H1 (cell line): ENCODE data around the gene UNC13C. TPM values are rescaled to one million over a fixed set of nuclear protein-coding genes. Genes with fewer than 3 reads are reported as not detected.

Experiments
- CTCF ChIA-PET: fragments of 300-600 bp; sonication (Branson Sonifier 250); formaldehyde crosslinking; loops from one replicate; lab custom pipeline; 2021; ENCODE audit not compliant: partially characterized antibody; lab: Charles Lee
- POLR2A ChIA-PET: fragments of 300-600 bp; sonication (Branson Sonifier 250); formaldehyde crosslinking; loops from one replicate; lab custom pipeline; 2021; ENCODE audit warnings: inconsistent platforms; ENCODE audit not compliant: partially characterized antibody; lab: Charles Lee
- DNase-seq, 2 experiments: peaks; one replicate each; pipeline versions ENCODE4 v3.0.0 to v3.0.0-alpha.2; 2010 to 2022; ENCODE audit warnings: low spot score in 2 of 2, low read depth in 1 of 2, mixed read lengths in 1 of 2
- FAIRE-seq: peaks from 2 replicates; lab custom pipeline; 2011; peaks lifted over from hg19 to GRCh38; lab: Jason Lieb, UNC
- H2AFZ ChIP-seq: 2 replicates; pipeline ENCODE4 v1.8.1; 2012; ENCODE audit warnings: low read length, inconsistent platforms
- H2AK5ac ChIP-seq: 2 replicates; pipeline ENCODE4 v1.6.1; 2013; ENCODE audit warnings: low read depth, low read length
- H2BK120ac ChIP-seq: replicated peaks from 2 replicates; pipeline ENCODE3; 2013; ENCODE audit warnings: low read depth, low read length, inconsistent platforms
- H2BK12ac ChIP-seq: 2 replicates; pipeline ENCODE4 v1.6.1; 2013; ENCODE audit warnings: low read depth, low read length
- H2BK15ac ChIP-seq: 2 replicates; pipeline ENCODE4 v1.6.1; 2013; ENCODE audit warnings: low read length
- H2BK20ac ChIP-seq: 2 replicates; pipeline ENCODE4 v1.6.1; 2013; ENCODE audit warnings: low read length
- H2BK5ac ChIP-seq: 2 replicates; pipeline ENCODE4 v1.6.1; 2013; ENCODE audit warnings: low read depth, low read length
- H3K14ac ChIP-seq: 2 replicates; pipeline ENCODE4 v1.6.1; 2013; ENCODE audit warnings: inconsistent platforms; ENCODE audit not compliant: insufficient read length
- H3K18ac ChIP-seq: 2 replicates; pipeline ENCODE4 v1.6.1; 2013; ENCODE audit warnings: low read length; ENCODE audit errors: extremely low read depth
- H3K23ac ChIP-seq: 2 replicates; pipeline ENCODE4 v1.6.1; 2013; ENCODE audit warnings: inconsistent platforms; ENCODE audit not compliant: insufficient read length
- H3K23me2 ChIP-seq: 2 replicates; pipeline ENCODE4 v1.6.1; 2013; ENCODE audit warnings: low read depth, low read length
- H3K27ac ChIP-seq: 2 replicates; pipeline ENCODE4 v1.6.1; 2011; ENCODE audit warnings: low read depth, low read length, inconsistent platforms
- H3K27me3 ChIP-seq, 4 experiments: replicated peaks in 1 of 4; 1 replicate in 1 of 4; 2 replicates in 3 of 4; pipeline versions ENCODE4 v1.6.1 to v1.8.1; 2011 to 2013; ENCODE audit warnings: low read length in 3 of 4, mild to moderate bottlenecking in 3 of 4, inconsistent platforms in 2 of 4, mixed read lengths in 2 of 4, moderate library complexity in 1 of 4; ENCODE audit not compliant: control insufficient read depth in 3 of 4, insufficient read depth in 3 of 4; ENCODE audit errors: extremely low read depth in 1 of 4
- H3K36me3 ChIP-seq, 4 experiments: 2 replicates each; pipeline versions ENCODE4 v1.6.1 to v1.8.1; 2011 to 2013; ENCODE audit warnings: mild to moderate bottlenecking in 4 of 4, low read length in 3 of 4, moderate library complexity in 2 of 4, control low read depth in 1 of 4, inconsistent platforms in 1 of 4; ENCODE audit not compliant: insufficient read depth in 4 of 4, control insufficient read depth in 2 of 4
- H3K4ac ChIP-seq: replicated peaks from 2 replicates; pipeline ENCODE3; 2013; ENCODE audit warnings: low read length, low read depth, mixed read lengths, inconsistent platforms; ENCODE audit not compliant: insufficient read length
- H3K4me1 ChIP-seq, 4 experiments: replicated peaks in 1 of 4; 1 replicate in 1 of 4; 2 replicates in 3 of 4; pipeline versions ENCODE4 v1.6.1 to v1.8.1; 2011 to 2013; ENCODE audit warnings: low read length in 3 of 4, inconsistent platforms in 2 of 4, mixed read lengths in 1 of 4; ENCODE audit not compliant: insufficient read depth in 4 of 4, control insufficient read depth in 3 of 4
- H3K4me2 ChIP-seq, 2 experiments: 2 replicates each; pipeline versions ENCODE4 v1.6.1 to v1.8.1; 2011 to 2013; ENCODE audit warnings: low read depth in 2 of 2, low read length in 2 of 2, control low read depth in 1 of 2, inconsistent platforms in 1 of 2, mild to moderate bottlenecking in 1 of 2; ENCODE audit not compliant: insufficient read depth in 1 of 2
- H3K4me3 ChIP-seq, 4 experiments: fragments of 200-600, 300-600 bp in 1 of 4; sonication (generic), shearing (Covaris generic), sonication (Bioruptor Twin) in 1 of 4; 2 replicates each; pipeline versions ENCODE4 v1.5.1 to v1.8.1; 2011 to 2016; ENCODE audit warnings: low read length in 4 of 4, low read depth in 3 of 4, control low read depth in 2 of 4, inconsistent platforms in 2 of 4, mild to moderate bottlenecking in 2 of 4, mixed read lengths in 1 of 4, moderate library complexity in 1 of 4; ENCODE audit not compliant: insufficient read depth in 2 of 4; ENCODE audit errors: extremely low read depth in 1 of 4
- H3K56ac ChIP-seq: replicated peaks from 2 replicates; pipeline ENCODE3; 2013; ENCODE audit warnings: low read depth, mild to moderate bottlenecking, mixed read lengths, low read length, inconsistent platforms; ENCODE audit not compliant: insufficient read length
- H3K79me1 ChIP-seq: 2 replicates; pipeline ENCODE4 v1.6.1; 2013; ENCODE audit warnings: low read depth, low read length, control low read depth
- H3K79me2 ChIP-seq, 2 experiments: 2 replicates each; pipeline versions ENCODE4 v1.6.1 to v1.8.1; 2012 to 2013; ENCODE audit warnings: low read length in 2 of 2, mild to moderate bottlenecking in 2 of 2, inconsistent platforms in 1 of 2; ENCODE audit not compliant: insufficient read depth in 2 of 2, control insufficient read depth in 1 of 2
- H3K9ac ChIP-seq, 4 experiments: replicated peaks in 1 of 4; 1 replicate in 1 of 4; 2 replicates in 3 of 4; pipeline versions ENCODE4 v1.6.1 to v1.8.1; 2011 to 2013; ENCODE audit warnings: low read depth in 3 of 4, low read length in 3 of 4, control low read depth in 2 of 4, mild to moderate bottlenecking in 2 of 4, moderate library complexity in 2 of 4, inconsistent platforms in 1 of 4; ENCODE audit errors: extremely low read depth in 1 of 4
- H3K9me3 ChIP-seq, 2 experiments: 2 replicates each; pipeline versions ENCODE4 v1.6.1 to v1.8.1; 2012 to 2013; ENCODE audit warnings: mild to moderate bottlenecking in 2 of 2, moderate library complexity in 2 of 2, control low read depth in 1 of 2, inconsistent platforms in 1 of 2, low read depth in 1 of 2, low read length in 1 of 2, mixed read lengths in 1 of 2; ENCODE audit not compliant: insufficient read depth in 2 of 2
- H4K20me1 ChIP-seq, 2 experiments: replicated peaks in 1 of 2; 2 replicates each; pipeline versions ENCODE3 to v1.8.1; 2011 to 2013; ENCODE audit warnings: inconsistent platforms in 2 of 2, low read length in 2 of 2, mild to moderate bottlenecking in 1 of 2; ENCODE audit not compliant: insufficient read depth in 2 of 2, control insufficient read depth in 1 of 2
- H4K5ac ChIP-seq: 2 replicates; pipeline ENCODE4 v1.6.1; 2013; ENCODE audit warnings: low read length, low read depth, mixed read lengths, inconsistent platforms; ENCODE audit not compliant: insufficient read length
- H4K8ac ChIP-seq: 2 replicates; pipeline ENCODE4 v1.8.0; 2013; ENCODE audit warnings: mild to moderate bottlenecking, moderate library complexity, low read length, inconsistent platforms; ENCODE audit not compliant: insufficient read depth; ENCODE audit errors: extremely low read depth
- H4K91ac ChIP-seq: replicated peaks from 2 replicates; pipeline ENCODE3; 2013; ENCODE audit warnings: low read length, mixed read lengths, inconsistent platforms; ENCODE audit not compliant: insufficient read length
- CBX5 ChIP-seq: fragments of 300-800, 300-1000 bp; sonication (generic); IDR thresholded peaks from 2 replicates; pipeline ENCODE4 v1.7.1; 2016; ENCODE audit warnings: antibody characterized with exemption, low read length, low read depth
- CEBPB ChIP-seq: IDR thresholded peaks from 2 replicates; pipeline ENCODE4 v1.6.1; 2012; ENCODE audit warnings: low read depth, low read length
- CHD2 ChIP-seq: IDR thresholded peaks from 2 replicates; pipeline ENCODE4 v1.6.1; 2012; ENCODE audit warnings: low read length, improper control_type of control experiment
- HDAC6 ChIP-seq: IDR thresholded peaks from one replicate; pipeline ENCODE4 v1.7.1; 2012; ENCODE audit warnings: low read depth, mild to moderate bottlenecking, inconsistent platforms, low read length, moderate library complexity
- NANOG ChIP-seq: IDR thresholded peaks from 2 replicates; pipeline ENCODE4 v1.6.1; 2011; ENCODE audit warnings: low read length, low read depth, mild to moderate bottlenecking, inconsistent platforms; ENCODE audit not compliant: insufficient read depth, poor library complexity, severe bottlenecking
- RFX5 ChIP-seq: IDR thresholded peaks from 2 replicates; pipeline ENCODE4 v1.6.1; 2011; ENCODE audit warnings: low read depth, low read length, improper control_type of control experiment, borderline replicate concordance
- WGBS, 2 experiments: shearing (Covaris generic) in 1 of 2; methylation state at CpG; one replicate each; pipeline versions ENCODE4 v1.1.6 to v1.1.7; 2013 to 2015; ENCODE audit warnings: low lambda C conversion rate in 2 of 2, mixed read lengths in 2 of 2, inconsistent platforms in 1 of 2, low coverage in 1 of 2, missing lambda C conversion rate in 1 of 2; ENCODE audit not compliant: insufficient replicate concordance in 2 of 2, insufficient coverage in 1 of 2, insufficient read length in 1 of 2; ENCODE audit errors: extremely low coverage in 1 of 2, missing lambda C conversion rate in 1 of 2; 5-methylcytosine and 5-hydroxymethylcytosine counted together
- polyA plus RNA-seq, 7 experiments: library from polyadenylated mRNA; depleted of rRNA in 3 of 7; stranded (reverse) in 5 of 7; unstranded in 2 of 7; fragments of >200 nt in 5 of 7; fragments of 200-250 nt in 2 of 7; gene quantifications; 1 replicate in 5 of 7; 2 replicates in 1 of 7; 4 replicates in 1 of 7; pipeline versions ENCODE4 v1.2.1 to v1.2.3, GENCODE V29; 2011 to 2013; ENCODE audit warnings: missing spikeins in 2 of 7, mixed read lengths in 2 of 7
- total RNA-seq: library from RNA; stranded (reverse); fragmentation: NEBNext Ultra II Directional; extraction: Animal tissue kit (Norgen Biotek cat#: 25700); gene quantifications from 2 replicates; pipeline ENCODE4 v1.2.1, GENCODE V29; 2021

Gene UNC13C
- total and polyA plus RNA-seq, 2 of the 8 experiments (the other 6 are each of a cell fraction or from before 2014, with no cell fraction given), result 0.02 to 0.13 TPM

DNA sequence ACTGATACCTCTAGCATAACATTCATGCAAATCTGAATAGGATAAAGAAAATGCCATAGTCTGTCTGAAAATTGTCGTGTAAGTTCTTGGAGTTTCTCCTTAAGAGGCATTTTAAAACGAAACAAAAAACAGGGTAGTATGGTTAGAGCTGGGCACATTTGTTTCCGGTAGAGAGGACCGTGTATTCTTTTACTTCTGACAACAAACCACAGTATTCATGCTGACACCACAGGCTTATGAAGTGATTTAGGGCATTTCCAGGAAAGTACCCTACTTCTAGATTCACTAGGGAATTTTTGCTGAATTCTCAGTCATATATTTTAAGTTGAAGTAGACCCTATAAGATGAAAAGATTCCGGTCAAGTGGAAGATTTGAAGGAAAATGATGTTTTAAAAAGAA, 541.3 kb downstream of the UNC13C start:
- peaks cover 2 to 4% of the 10 kb centered on the region in 2 experiments; a peak in 2 of 4 replicates for H3K9me3 ChIP-seq
- H3K27me3 ChIP-seq, result peaks cover 0 to 1% (median 0%) of the 10 kb centered on the region in 4 experiments; a peak in 1 of 7 replicates
- H3K23me2 ChIP-seq, result no peaks in the 10 kb centered on the region
- no peak overlapping the region for H4K5ac ChIP-seq
- FAIRE-seq (no peak), DNase-seq (no peak)
- 93% methylated on average over 5 of the region's 5 CpGs; no CpG with 5 or more reads in 1 of the 2 experiments for WGBS, 2 experiments
- no peak overlapping the region for H3K18ac ChIP-seq
- H4K8ac ChIP-seq, result no peak overlapping the region
- no peak overlapping the region for H2BK120ac ChIP-seq
- no peak overlapping the region for H2BK20ac ChIP-seq
- H2BK5ac ChIP-seq, result no peak overlapping the region
- H3K9ac ChIP-seq, result no peak overlapping the region
- H2AK5ac ChIP-seq, result no peak overlapping the region
- H3K79me2 ChIP-seq, result no peaks in the 10 kb centered on the region
- no peak overlapping the region for H2BK15ac ChIP-seq
- H2BK12ac ChIP-seq, result no peak overlapping the region
- no peak overlapping the region for H3K23ac ChIP-seq
- H3K36me3 ChIP-seq, result no peaks in the 10 kb centered on the region
- no peak overlapping the region for H3K4ac ChIP-seq
- H4K91ac ChIP-seq, result no peak overlapping the region
- H2AFZ ChIP-seq, result no peak overlapping the region
- no peaks in the 10 kb centered on the region for H3K79me1 ChIP-seq
- H4K20me1 ChIP-seq, result no peaks in the 10 kb centered on the region
- no peak overlapping the region for H3K27ac ChIP-seq
- ChIA-PET POLR2A (no interaction called here), CTCF (no interaction called here)
- H3K56ac ChIP-seq, result no peak overlapping the region
- no peak overlapping the region for H3K4me3 ChIP-seq
- H3K4me1 ChIP-seq, result no peaks in the 10 kb centered on the region; a peak in 1 of 7 replicates
- H3K14ac ChIP-seq, result no peak overlapping the region
- no peak overlapping the region for H3K4me2 ChIP-seq
- TF ChIP-seq CBX5, result no peak
- TF ChIP-seq NANOG, result no peak
- TF ChIP-seq CEBPB, result no peak
- no peak for TF ChIP-seq CHD2
- no peak for TF ChIP-seq HDAC6
- no peak for TF ChIP-seq RFX5
